NCI-H2196 treated with DMSO at 0.1 percent for 48 hours (cell line): ENCODE results near the gene SLC6A6.

Source experiments
- DNase-seq: peaks from one replicate; lab custom pipeline; 2025; ENCODE audit not compliant: unreplicated experiment; lab: John Stamatoyannopoulos, UW

SLC6A6 gene

GRCh38 chr3:14536837-14537589 lies 134.6 kb downstream of the SLC6A6 start:
- DNase-seq, result no peak

GRCh38 chr3:14537590-14538450 lies 135.4 kb downstream of the SLC6A6 start:
- DNase-seq, result no peak

- no peak for DNase-seq
Observed at GRCh38 chr3:14538451-14539088, 136.2 kb downstream of the SLC6A6 start.
